Mesodermal cell (in vitro differentiated cells): ENCODE measurements around the gene HIP1.

Experiments used
- H3K27ac ChIP-seq: 2 replicates; pipeline ENCODE4 v1.7.0; 2013; ENCODE audit warnings: mild to moderate bottlenecking, low read depth, low read length, moderate library complexity; ENCODE audit not compliant: severe bottlenecking
- H3K36me3 ChIP-seq: 2 replicates; pipeline ENCODE4 v1.7.1; 2013; ENCODE audit warnings: mild to moderate bottlenecking, low read length, moderate library complexity; ENCODE audit not compliant: control insufficient read depth, insufficient read depth
- H3K4me1 ChIP-seq: one replicate; pipeline ENCODE4 v1.7.1; 2013; ENCODE audit warnings: mild to moderate bottlenecking, low read length; ENCODE audit not compliant: insufficient read depth, control insufficient read depth, poor library complexity, severe bottlenecking
- H3K4me3 ChIP-seq: 2 replicates; pipeline ENCODE4 v1.7.0; 2013; ENCODE audit warnings: low read length, control low read depth, mild to moderate bottlenecking; ENCODE audit not compliant: insufficient read depth, poor library complexity, severe bottlenecking; ENCODE audit errors: extremely low read depth
- H3K9me3 ChIP-seq: 2 replicates; pipeline ENCODE4 v1.7.1; 2013; ENCODE audit warnings: mild to moderate bottlenecking, low read length, moderate library complexity; ENCODE audit not compliant: control insufficient read depth
- WGBS, 2 experiments: methylation state at CpG; one replicate each; pipeline ENCODE4 v1.1.5; 2013; ENCODE audit warnings: missing lambda C conversion rate in 2 of 2; ENCODE audit not compliant: insufficient coverage in 2 of 2; 5-methylcytosine and 5-hydroxymethylcytosine counted together

The HIP1 gene

DNA sequence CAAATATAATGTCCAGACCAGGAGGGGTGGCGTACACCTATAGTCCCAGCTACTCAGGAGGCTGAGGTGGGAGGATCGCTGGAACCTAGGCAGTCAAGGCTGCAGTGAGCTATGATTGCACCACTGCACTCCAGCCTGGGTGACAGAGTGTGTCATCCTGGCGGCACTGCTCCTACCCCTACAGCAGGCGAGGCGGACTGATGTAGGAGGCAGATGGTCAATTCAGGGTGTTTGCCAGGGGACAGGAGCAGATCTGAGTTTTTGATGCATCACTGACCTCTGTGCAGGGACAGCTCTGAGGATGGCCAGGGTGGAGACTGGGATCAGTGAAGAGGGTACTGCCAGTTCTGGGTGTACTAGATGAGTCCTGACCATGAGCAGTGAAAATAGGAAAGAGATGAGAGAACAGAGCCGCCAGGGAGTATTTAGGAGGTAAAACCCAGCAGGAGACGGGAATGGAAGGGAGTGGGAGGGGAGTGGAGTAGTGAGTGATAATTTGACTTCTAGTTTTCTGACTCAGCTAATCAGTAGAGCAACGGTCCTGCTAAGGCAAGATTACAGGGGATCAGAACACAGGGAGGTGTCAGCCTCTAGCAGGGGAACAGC, 75.3 kb downstream of the HIP1 start:
- no peak overlapping the region for H3K27ac ChIP-seq
- H3K4me1 ChIP-seq = peaks cover 4% of the 10 kb centered on the region
- H3K9me3 ChIP-seq = no peaks in the 10 kb centered on the region
- whole genome bisulfite sequencing, 2 experiments = 82 to 85% methylated on average over 7 of the region's 8 CpGs
- no peaks in the 10 kb centered on the region for H3K36me3 ChIP-seq
- H3K4me3 ChIP-seq = no peak overlapping the region

DNA sequence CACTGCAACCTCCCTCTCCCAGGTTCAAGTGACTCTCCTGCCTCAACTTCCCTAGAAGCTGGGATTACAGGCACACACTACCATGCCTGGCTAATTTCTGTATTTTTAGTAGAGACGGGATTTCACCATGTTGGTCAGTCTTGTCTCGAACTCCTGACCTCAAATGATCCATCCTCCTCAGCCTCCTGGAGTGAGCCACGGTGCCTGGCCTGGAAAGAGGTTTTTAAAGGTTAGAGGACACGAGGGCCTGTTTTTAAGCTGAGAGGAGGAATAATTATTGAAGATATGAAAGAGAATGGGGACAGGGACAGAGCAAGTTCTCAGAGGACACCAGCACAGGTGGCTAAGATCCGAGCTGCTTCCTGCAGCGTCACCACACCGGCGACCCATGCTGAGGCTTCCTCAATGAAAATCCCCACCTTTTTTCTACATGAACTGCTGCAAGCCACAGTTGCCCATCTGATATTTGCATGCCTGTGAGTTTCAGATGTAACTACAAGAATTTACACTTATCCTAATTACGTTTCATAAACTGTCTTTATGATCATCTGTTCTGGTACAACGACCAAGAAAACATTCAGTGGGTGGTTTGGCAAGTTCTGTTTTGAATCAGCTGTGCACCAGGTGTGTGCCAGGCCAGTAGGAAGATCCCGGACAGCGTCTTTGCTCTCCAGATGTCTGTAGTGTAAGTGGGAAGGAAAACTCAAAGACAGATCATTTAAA, 76.0 kb downstream of the HIP1 start:
- Histone ChIP-seq H3K4me1 (peaks cover 4% of the 10 kb centered on the region), H3K4me3 (no peak overlapping the region), H3K36me3 (no peaks in the 10 kb centered on the region), H3K9me3 (no peaks in the 10 kb centered on the region), H3K27ac (no peak overlapping the region)
- 85 to 88% methylated on average over 6 to 8 of the region's 12 CpGs for WGBS, 2 experiments

DNA sequence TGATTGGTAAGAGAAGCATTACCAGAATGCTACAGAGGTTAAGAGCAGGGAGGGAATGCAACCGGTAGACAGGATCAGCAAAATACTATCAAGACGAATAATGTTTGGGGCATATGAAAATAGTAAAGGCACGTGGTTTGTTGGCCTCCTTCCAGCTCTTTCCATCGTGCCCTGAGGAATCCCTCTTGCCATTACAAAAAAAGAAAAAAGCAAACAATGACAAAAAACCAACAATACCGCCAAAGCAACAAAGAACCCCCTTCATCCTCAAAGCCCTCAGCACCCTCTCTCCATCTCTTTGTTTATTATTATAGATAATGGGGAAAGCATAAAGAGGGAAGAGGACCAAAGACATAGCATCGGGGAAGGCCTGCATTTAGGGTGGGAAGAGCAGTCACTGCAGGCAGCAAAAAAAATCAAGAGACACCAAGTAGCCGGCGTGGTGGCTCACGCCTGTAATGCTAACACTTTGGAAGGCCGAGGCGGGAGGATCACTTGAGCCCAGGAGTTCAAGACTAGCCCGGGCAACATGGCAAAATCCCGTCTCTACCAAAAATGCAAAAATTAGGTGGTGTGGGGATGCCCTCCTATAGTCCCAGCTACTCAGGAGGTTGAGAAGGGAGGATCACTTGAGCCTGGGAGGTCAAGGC, 78.0 kb downstream of the HIP1 start:
- no peak overlapping the region for H3K4me3 ChIP-seq
- no peak overlapping the region for H3K27ac ChIP-seq
- WGBS, 2 experiments = 93 to 94% methylated on average over 9 to 12 of the region's 13 CpGs

DNA sequence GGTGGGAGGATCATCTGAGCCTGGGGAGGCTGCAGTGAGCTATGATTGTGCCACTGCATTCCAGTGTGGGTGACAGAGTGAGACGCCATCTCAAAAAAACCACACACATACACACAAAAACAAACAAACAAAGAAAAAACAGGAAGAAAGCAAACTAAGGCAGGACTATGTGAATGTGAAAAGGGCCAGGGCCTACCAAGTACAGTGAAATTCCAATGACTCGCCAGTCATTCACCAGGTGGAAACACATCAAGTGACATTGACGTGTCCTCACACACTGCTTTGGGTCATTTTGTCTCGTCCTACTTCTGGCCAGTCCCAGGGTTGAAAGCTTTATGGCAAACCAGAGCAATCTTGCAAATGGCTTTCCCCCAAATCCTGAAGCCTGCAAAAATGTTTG, 79.9 kb downstream of the HIP1 start:
- H3K36me3 ChIP-seq = no peaks in the 10 kb centered on the region
- H3K9me3 ChIP-seq = no peaks in the 10 kb centered on the region
- H3K4me1 ChIP-seq = peaks cover 4% of the 10 kb centered on the region
- WGBS, 2 experiments = 88 to 93% methylated on average over 3 of the region's 4 CpGs
- H3K4me3 ChIP-seq = no peak overlapping the region
- no peak overlapping the region for H3K27ac ChIP-seq

More for the DNA sequence above, 78.0 kb downstream of the HIP1 start:
- Histone ChIP-seq H3K36me3 (no peaks in the 10 kb centered on the region), H3K9me3 (no peaks in the 10 kb centered on the region), H3K4me1 (peaks cover 4% of the 10 kb centered on the region)

DNA sequence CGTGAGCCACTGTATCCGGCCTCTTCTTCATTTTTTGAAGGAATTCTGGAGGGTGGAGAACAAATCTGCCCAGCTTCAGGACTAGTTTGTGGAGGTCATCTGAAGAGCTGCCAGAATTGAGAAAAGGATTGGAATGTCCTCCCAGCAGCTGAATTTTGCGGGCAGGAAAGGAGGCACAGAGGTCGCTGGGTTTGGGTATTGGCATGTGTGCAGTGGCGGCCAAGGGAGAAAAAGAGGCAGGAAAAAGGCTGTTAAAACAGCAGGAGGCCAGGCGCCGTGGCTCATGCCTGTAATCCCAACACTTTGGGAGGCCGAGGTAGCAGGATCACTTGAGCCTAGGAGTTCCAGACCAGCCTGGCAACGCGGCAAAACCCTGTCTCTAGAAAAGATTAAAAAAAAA, 80.4 kb downstream of the HIP1 start:
- H3K27ac ChIP-seq = no peak overlapping the region
- WGBS, 2 experiments = 58 to 70% methylated on average over 9 to 10 of the region's 10 CpGs
- no peaks in the 10 kb centered on the region for H3K9me3 ChIP-seq
- peaks cover 4% of the 10 kb centered on the region for H3K4me1 ChIP-seq
- H3K4me3 ChIP-seq = no peak overlapping the region
- H3K36me3 ChIP-seq = no peaks in the 10 kb centered on the region

- H3K9me3 ChIP-seq = no peaks in the 10 kb centered on the region
- H3K4me3 ChIP-seq = no peak overlapping the region
- H3K36me3 ChIP-seq = no peaks in the 10 kb centered on the region
- 94 to 100% methylated on average over 2 to 5 of the region's 6 CpGs for WGBS, 2 experiments
- peaks cover 4% of the 10 kb centered on the region for H3K4me1 ChIP-seq
- no peak overlapping the region for H3K27ac ChIP-seq
Measured at GRCh38 chr7:75657866-75658265, 80.9 kb downstream of the HIP1 start.

DNA sequence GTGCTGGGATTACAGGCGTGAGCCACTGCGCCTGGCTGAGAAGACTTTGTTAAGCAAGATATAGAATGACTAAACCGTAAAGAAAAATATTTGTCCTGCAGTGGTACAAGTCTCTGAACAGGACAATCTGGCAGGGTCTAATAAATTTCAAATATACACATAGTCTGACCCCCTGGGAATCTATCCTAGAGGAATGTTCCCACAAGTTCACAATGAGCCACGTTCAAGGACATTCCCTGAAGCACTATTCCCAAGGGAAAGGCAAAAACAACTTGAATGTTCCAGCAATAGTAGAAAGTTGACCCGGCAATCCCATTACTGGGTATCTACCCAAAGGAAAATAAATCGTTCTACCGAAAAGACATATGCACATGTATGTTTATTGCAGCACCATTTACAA, 82.0 kb downstream of the HIP1 start:
- WGBS, 2 experiments = 91 to 94% methylated on average over 4 to 7 of the region's 7 CpGs
- H3K9me3 ChIP-seq = no peaks in the 10 kb centered on the region

DNA sequence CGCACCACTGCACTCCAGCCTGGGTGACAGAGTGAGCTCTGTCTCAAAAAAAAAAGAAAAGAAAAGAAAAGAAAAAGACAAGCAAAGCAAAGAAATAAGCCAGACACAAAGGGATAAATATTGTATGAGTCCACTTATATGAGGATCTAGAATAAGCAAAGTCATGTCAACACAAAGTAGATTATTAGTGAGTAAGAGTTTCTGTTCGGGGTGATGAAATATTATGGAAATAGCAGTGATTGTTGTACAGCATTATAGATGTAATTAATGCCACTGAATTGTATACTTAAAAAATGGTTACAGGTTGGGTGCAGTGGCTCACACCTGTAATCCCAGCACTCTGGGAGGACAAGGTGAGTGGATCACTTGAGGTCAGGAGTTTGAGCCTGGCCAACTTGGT, 83.2 kb downstream of the HIP1 start:
- Histone ChIP-seq H3K9me3 (no peaks in the 10 kb centered on the region), H3K27ac (no peak overlapping the region), H3K4me1 (peaks cover 8% of the 10 kb centered on the region), H3K4me3 (no peak overlapping the region), H3K36me3 (no peaks in the 10 kb centered on the region)
- 80 to 100% methylated on average over 1 to 2 of the region's 2 CpGs for WGBS, 2 experiments

More for the DNA sequence above, 82.0 kb downstream of the HIP1 start:
- Histone ChIP-seq H3K27ac (no peak overlapping the region), H3K4me3 (no peak overlapping the region), H3K4me1 (peaks cover 4% of the 10 kb centered on the region), H3K36me3 (no peaks in the 10 kb centered on the region)

GRCh38 chr7:75654855-75655254, 83.9 kb downstream of the HIP1 start:
- Histone ChIP-seq H3K4me3 (no peak overlapping the region), H3K9me3 (no peaks in the 10 kb centered on the region), H3K4me1 (peaks cover 9% of the 10 kb centered on the region), H3K36me3 (no peaks in the 10 kb centered on the region), H3K27ac (no peak overlapping the region)
- 90 to 97% methylated on average over 2 to 4 of the region's 4 CpGs for WGBS, 2 experiments

DNA sequence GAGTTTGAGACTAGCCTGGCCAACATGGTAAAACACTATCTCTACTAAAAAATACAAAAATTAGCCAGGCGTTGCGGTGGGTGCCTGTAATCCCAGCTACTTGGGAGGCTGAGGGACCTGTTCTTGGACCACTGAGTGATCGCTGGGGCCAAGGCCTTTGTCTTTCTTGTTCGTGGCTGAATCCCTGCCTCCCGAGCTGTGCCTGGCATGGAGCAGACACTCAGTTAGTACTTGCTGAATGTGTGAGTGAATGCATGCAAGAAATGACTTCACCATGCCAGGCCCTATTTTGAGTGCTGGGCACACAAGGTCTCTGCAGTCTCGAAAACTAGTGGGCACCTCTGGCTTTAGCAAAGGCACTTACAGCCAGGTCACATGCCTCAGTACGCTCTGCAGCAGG, 85.1 kb downstream of the HIP1 start:
- no peaks in the 10 kb centered on the region for H3K9me3 ChIP-seq
- no peak overlapping the region for H3K4me3 ChIP-seq
- H3K27ac ChIP-seq = no peak overlapping the region
- H3K36me3 ChIP-seq = no peaks in the 10 kb centered on the region
- WGBS, 2 experiments = 91 to 97% methylated on average over 6 of the region's 7 CpGs
- H3K4me1 ChIP-seq = peaks cover 7% of the 10 kb centered on the region

DNA sequence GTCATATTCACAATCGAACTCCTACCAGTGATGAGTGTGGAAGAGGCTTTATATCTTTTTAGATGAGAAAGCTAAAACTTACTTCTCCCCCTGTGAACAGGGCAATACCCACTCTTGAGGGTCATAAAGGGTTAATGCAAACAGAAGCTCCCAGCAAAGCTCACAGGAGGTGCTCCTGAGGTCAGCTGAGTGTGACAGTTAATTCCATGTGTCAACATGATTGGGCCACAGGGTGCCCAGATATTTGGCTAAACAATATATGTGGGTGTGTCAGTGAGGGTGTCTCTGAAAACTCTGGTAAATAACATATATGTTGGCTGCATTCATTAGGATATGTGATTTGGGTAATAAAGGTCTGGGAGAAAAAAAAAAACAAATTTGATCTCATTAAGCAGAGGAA, 86.0 kb downstream of the HIP1 start:
- H3K4me3 ChIP-seq = no peak overlapping the region
- H3K4me1 ChIP-seq = peaks cover 7% of the 10 kb centered on the region
- no peak overlapping the region for H3K27ac ChIP-seq
- H3K36me3 ChIP-seq = no peaks in the 10 kb centered on the region
- no peaks in the 10 kb centered on the region for H3K9me3 ChIP-seq
- no CpG with 5 or more reads among the region's 1 CpG for WGBS, 2 experiments
